Measurements from ENCODE around the gene FOLR1. TPM values are rescaled to one million over a fixed set of nuclear protein-coding genes. Genes with fewer than 3 reads are reported as not detected.

FOLR1 gene
- total RNA-seq, 1 donor from 2014 or later, result 5.6 TPM

GRCh38 chr11:72229925-72230763 is 38.2 kb downstream of the FOLR1 start:
- H3K4me1 Mint-ChIP-seq (ENCODE audit: low read depth), result peaks cover 14% of the 10 kb centered on the region
- H3K27me3 Mint-ChIP-seq, result no peaks in the 10 kb centered on the region
- TF ChIP-seq CTCF (IDR thresholded peaks at IDR 0.05; ENCODE audit: unreplicated experiment), result no peak
- peaks cover 28% of the 10 kb centered on the region for H3K36me3 Mint-ChIP-seq (ENCODE audit: insufficient read depth)
- no peak for DNase-seq (ENCODE audit: low spot score, unreplicated experiment)
- H3K4me3 Mint-ChIP-seq (ENCODE audit: low read depth), result no peak overlapping the region
- no peaks in the 10 kb centered on the region for H3K9me3 Mint-ChIP-seq (ENCODE audit: low read depth)
- no peak overlapping the region for H3K27ac Mint-ChIP-seq

- H3K4me1 Mint-ChIP-seq (ENCODE audit: low read depth), result peaks cover 8% of the 10 kb centered on the region
- H3K4me3 Mint-ChIP-seq (ENCODE audit: low read depth), result no peak overlapping the region
- peaks cover 28% of the 10 kb centered on the region for H3K36me3 Mint-ChIP-seq (ENCODE audit: insufficient read depth)
- H3K27me3 Mint-ChIP-seq, result no peaks in the 10 kb centered on the region
- no peak overlapping the region for H3K27ac Mint-ChIP-seq
- no peak for DNase-seq (ENCODE audit: low spot score, unreplicated experiment)
- H3K9me3 Mint-ChIP-seq (ENCODE audit: low read depth), result no peaks in the 10 kb centered on the region
- no peak for TF ChIP-seq CTCF (IDR thresholded peaks at IDR 0.05; ENCODE audit: unreplicated experiment)
These were observed 38.9 kb downstream of the FOLR1 start for GRCh38 chr11:72230764-72231365.

- Mint-ChIP-seq H3K27ac (no peak overlapping the region), H3K4me1 (ENCODE audit: low read depth) (peaks cover under 1% of the 10 kb centered on the region), H3K4me3 (ENCODE audit: low read depth) (no peak overlapping the region), H3K27me3 (no peaks in the 10 kb centered on the region), H3K36me3 (ENCODE audit: insufficient read depth) (peaks cover 30% of the 10 kb centered on the region), H3K9me3 (ENCODE audit: low read depth) (no peaks in the 10 kb centered on the region)
- no peak for TF ChIP-seq CTCF (IDR thresholded peaks at IDR 0.05; ENCODE audit: unreplicated experiment)
- DNase-seq (ENCODE audit: low spot score, unreplicated experiment), result no peak
These were observed 39.7 kb downstream of the FOLR1 start for GRCh38 chr11:72231396-72232259.

- DNase-seq (ENCODE audit: low spot score, unreplicated experiment), result no peak
- peaks cover 31% of the 10 kb centered on the region for H3K36me3 Mint-ChIP-seq (ENCODE audit: insufficient read depth)
- no peaks in the 10 kb centered on the region for H3K27me3 Mint-ChIP-seq
- no peaks in the 10 kb centered on the region for H3K9me3 Mint-ChIP-seq (ENCODE audit: low read depth)
- no peak for TF ChIP-seq CTCF (IDR thresholded peaks at IDR 0.05; ENCODE audit: unreplicated experiment)
- H3K4me1 Mint-ChIP-seq (ENCODE audit: low read depth), result no peaks in the 10 kb centered on the region
- no peak overlapping the region for H3K27ac Mint-ChIP-seq
- no peak overlapping the region for H3K4me3 Mint-ChIP-seq (ENCODE audit: low read depth)
These were observed 40.5 kb downstream of the FOLR1 start for GRCh38 chr11:72232260-72233055.

All from progenitor cell of endocrine pancreas (in vitro differentiated cells).